ENCODE results near the gene HLA-C.
"Not testable (repeated sequence)": the region's sequence is repeated elsewhere in the genome, so short reads cannot be mapped to it uniquely, and the experiment has no call there.

Gene HLA-C

GRCh38 chr6:31294056-31294455, 22.2 kb upstream of the HLA-C start:
- ChIA-PET POLR2A (no interaction called here), CTCF (interaction anchor here (1.2 to 2.5 kb wide), 4 partner anchors 8 to 73 kb away, joined by 3 to 10 read pairs (median 4); no protein-coding TSS in a partner anchor)
- DNase-seq (ENCODE audit: extremely low spot score), result no peak
- TF ChIP-seq CTCF (IDR thresholded peaks at IDR 0.05; ENCODE audit: control extremely low read depth, extremely low read depth, low read depth, missing control alignments), result no peak

GRCh38 chr6:31293343-31293742, 21.5 kb upstream of the HLA-C start:
- TF ChIP-seq CTCF (IDR thresholded peaks at IDR 0.05; ENCODE audit: control extremely low read depth, extremely low read depth, low read depth, missing control alignments), result no peak
- POLR2A ChIA-PET, result no interaction called here
- no peak for DNase-seq (ENCODE audit: extremely low spot score)
- CTCF ChIA-PET, result interaction anchor here (2.5 kb wide), 1 partner anchor 8 kb away, joined by 10 read pairs; no protein-coding TSS in a partner anchor

GRCh38 chr6:31289788-31290187, 17.9 kb upstream of the HLA-C start:
- CTCF ChIA-PET, result interaction anchor here (1.1 to 2.0 kb wide), 3 partner anchors 16 to 77 kb away, joined by 3 to 5 read pairs (median 5); no protein-coding TSS in a partner anchor
- TF ChIP-seq CTCF (IDR thresholded peaks at IDR 0.05; ENCODE audit: control extremely low read depth, extremely low read depth, low read depth, missing control alignments), result no peak
- POLR2A ChIA-PET, result no interaction called here
- no peak for DNase-seq (ENCODE audit: extremely low spot score)

- TF ChIP-seq CTCF (IDR thresholded peaks at IDR 0.05; ENCODE audit: control extremely low read depth, extremely low read depth, low read depth, missing control alignments), result no peak
- CTCF ChIA-PET, result interaction anchor here (1.1 to 1.6 kb wide), 5 partner anchors 10 to 95 kb away, joined by 3 to 5 read pairs (median 4); no protein-coding TSS in a partner anchor
- POLR2A ChIA-PET, result no interaction called here
- no peak for DNase-seq (ENCODE audit: extremely low spot score)
These were observed 15.7 kb upstream of the HLA-C start for GRCh38 chr6:31287619-31288018.

GRCh38 chr6:31285982-31286381, 14.1 kb upstream of the HLA-C start:
- TF ChIP-seq CTCF (IDR thresholded peaks at IDR 0.05; ENCODE audit: control extremely low read depth, extremely low read depth, low read depth, missing control alignments), result no peak
- ChIA-PET POLR2A (interaction anchor here (1.1 kb wide), 1 partner anchor 23 kb away, joined by 3 read pairs; no protein-coding TSS in a partner anchor), CTCF (interaction anchor here (1.1 to 1.8 kb wide), 7 partner anchors 9 to 159 kb away, joined by 3 to 10 read pairs (median 5); no protein-coding TSS in a partner anchor)
- no peak for DNase-seq (ENCODE audit: extremely low spot score)

GRCh38 chr6:31285486-31285885, 13.6 kb upstream of the HLA-C start:
- POLR2A ChIA-PET, result no interaction called here
- no peak for DNase-seq (ENCODE audit: extremely low spot score)
- CTCF ChIA-PET, result interaction anchor here (1.1 to 1.8 kb wide), 5 partner anchors 9 to 158 kb away, joined by 3 to 10 read pairs (median 5); no protein-coding TSS in a partner anchor
- TF ChIP-seq CTCF (IDR thresholded peaks at IDR 0.05; ENCODE audit: control extremely low read depth, extremely low read depth, low read depth, missing control alignments), result no peak

GRCh38 chr6:31279647-31280046, 7.8 kb upstream of the HLA-C start:
- CTCF ChIA-PET, result interaction anchor here (1.4 kb wide), 1 partner anchor 120 kb away, joined by 3 read pairs; no protein-coding TSS in a partner anchor
- DNase-seq (ENCODE audit: extremely low spot score); POLR2A ChIA-PET: not testable (repeated sequence)
